ENCODE measurements around the gene RNF114. TPM values are rescaled to one million over a fixed set of nuclear protein-coding genes. Genes with fewer than 3 reads are reported as not detected.

Gene RNF114
- total and polyA plus RNA-seq, 10 of the 15 experiments (the other 5 are each of a cell fraction or from before 2014, with no cell fraction given) = 28.0 to 82.3 (median 47.2) TPM

DNA sequence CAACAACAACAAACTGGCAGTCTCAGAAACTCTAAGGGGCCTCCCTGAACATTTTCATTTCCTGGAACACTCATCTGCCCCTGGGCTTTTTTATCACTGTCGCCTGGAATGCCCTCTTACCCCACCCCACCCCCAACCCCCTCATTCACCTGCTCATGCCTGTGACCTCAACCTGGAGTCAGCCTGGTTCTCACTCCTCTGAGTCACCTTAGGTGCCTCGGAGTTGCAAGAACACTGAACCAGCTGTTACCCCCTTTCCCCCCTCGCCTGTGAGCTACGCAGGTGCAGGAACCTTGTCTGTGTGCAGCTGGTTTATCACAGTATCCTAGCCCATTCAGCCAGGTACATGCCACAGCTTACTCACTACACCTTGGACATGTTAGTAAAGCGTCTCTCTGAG lies 33.7 kb downstream of the RNF114 start:
- Histone ChIP-seq H3K4me1 (ENCODE audit: control insufficient read depth, insufficient read depth, low read length) (no peaks in the 10 kb centered on the region), H3K9me3 (replicated peaks; ENCODE audit: control insufficient read depth, insufficient read depth, low read length) (no peaks in the 10 kb centered on the region), H3K79me2 (ENCODE audit: control insufficient read depth, insufficient read depth, low read length) (no peaks in the 10 kb centered on the region), H3K4me2 (ENCODE audit: control insufficient read depth, insufficient read depth) (no peak overlapping the region), H3K27ac (ENCODE audit: control insufficient read depth, insufficient read depth) (no peak overlapping the region), H3K36me3 (ENCODE audit: control insufficient read depth in 2 of 2, insufficient read depth in 2 of 2, low read length in 1 of 2) (no peaks in the 10 kb centered on the region), H3K4me3 (no peak overlapping the region), H3K27me3 (replicated peaks in 1 of 2; ENCODE audit: control insufficient read depth in 2 of 2, insufficient read depth in 2 of 2, low read length in 1 of 2) (no peaks in the 10 kb centered on the region), H3K9ac (ENCODE audit: control insufficient read depth, insufficient read depth, low read length) (no peak overlapping the region), H4K20me1 (ENCODE audit: control insufficient read depth, insufficient read depth) (no peaks in the 10 kb centered on the region), H2AFZ (ENCODE audit: control insufficient read depth, low read depth, low read length) (no peak overlapping the region)
- 70% methylated on average over 4 of the region's 5 CpGs for WGBS (ENCODE audit: insufficient coverage, insufficient replicate concordance, low lambda C conversion rate, missing lambda C conversion rate)
- ChIA-PET CTCF (no interaction called here), POLR2A (no interaction called here), RAD21 (ENCODE audit: unreplicated experiment) (interaction anchor here (0.9 kb wide), 1 partner anchor 9 kb away, joined by 4 read pairs; no protein-coding TSS in a partner anchor), SMC1A (ENCODE audit: uncharacterized antibody, unreplicated experiment) (interaction anchor here (1.1 kb wide), 1 partner anchor 79 kb away, joined by 4 read pairs; no protein-coding TSS in a partner anchor)
- no peak for DNase-seq (ENCODE audit: low read depth, low spot score)
- TF ChIP-seq ZNF274 (IDR thresholded peaks at IDR 0.05; ENCODE audit: insufficient read depth, insufficient read length) = no peak
- TF ChIP-seq, protein P1, sequence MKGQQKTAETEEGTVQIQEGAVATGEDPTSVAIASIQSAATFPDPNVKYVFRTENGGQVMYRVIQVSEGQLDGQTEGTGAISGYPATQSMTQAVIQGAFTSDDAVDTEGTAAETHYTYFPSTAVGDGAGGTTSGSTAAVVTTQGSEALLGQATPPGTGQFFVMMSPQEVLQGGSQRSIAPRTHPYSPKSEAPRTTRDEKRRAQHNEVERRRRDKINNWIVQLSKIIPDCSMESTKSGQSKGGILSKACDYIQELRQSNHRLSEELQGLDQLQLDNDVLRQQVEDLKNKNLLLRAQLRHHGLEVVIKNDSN (IDR thresholded peaks at IDR 0.05; ENCODE audit: borderline replicate concordance, extremely low read length, insufficient read depth, low read depth, low read length) = peak; percentile 11
- in situ Hi-C loops (cut with MboI) = no loop called here
- ATAC-seq = no peak
- BruUV-seq (replicated peaks) = no TSS peak
- intact Hi-C loops (cut with micrococcal nuclease; ENCODE audit: unreplicated experiment) = no loop called here
- FAIRE-seq = no peak

- SMC1A ChIA-PET (ENCODE audit: uncharacterized antibody, unreplicated experiment) = interaction anchor here (0.6 kb wide), 1 partner anchor 51 kb away, joined by 3 read pairs; no protein-coding TSS in a partner anchor
- Histone ChIP-seq H3K27ac (ENCODE audit: control insufficient read depth, insufficient read depth) (no peak overlapping the region), H3K4me3 (no peak overlapping the region), H4K20me1 (ENCODE audit: control insufficient read depth, insufficient read depth) (no peaks in the 10 kb centered on the region), H3K9me3 (replicated peaks; ENCODE audit: control insufficient read depth, insufficient read depth, low read length) (no peaks in the 10 kb centered on the region), H3K27me3 (replicated peaks in 1 of 2; ENCODE audit: control insufficient read depth in 2 of 2, insufficient read depth in 2 of 2, low read length in 1 of 2) (no peaks in the 10 kb centered on the region), H3K79me2 (ENCODE audit: control insufficient read depth, insufficient read depth, low read length) (no peaks in the 10 kb centered on the region), H2AFZ (ENCODE audit: control insufficient read depth, low read depth, low read length) (no peak overlapping the region), H3K4me1 (ENCODE audit: control insufficient read depth, insufficient read depth, low read length) (no peaks in the 10 kb centered on the region), H3K4me2 (ENCODE audit: control insufficient read depth, insufficient read depth) (no peak overlapping the region), H3K36me3 (ENCODE audit: control insufficient read depth in 2 of 2, insufficient read depth in 2 of 2, low read length in 1 of 2) (no peaks in the 10 kb centered on the region), H3K9ac (ENCODE audit: control insufficient read depth, insufficient read depth, low read length) (no peak overlapping the region)
- in situ Hi-C loops (cut with MboI) (no loop called here), intact Hi-C loops (cut with micrococcal nuclease; ENCODE audit: unreplicated experiment) (no loop called here)
- ATAC-seq (no peak), FAIRE-seq (no peak), DNase-seq (ENCODE audit: low read depth, low spot score) (no peak)
- WGBS (ENCODE audit: insufficient coverage, insufficient replicate concordance, low lambda C conversion rate, missing lambda C conversion rate) = 91% methylated on average over 8 of the region's 8 CpGs
- CTCF ChIA-PET = no interaction called here
- RAD21 ChIA-PET (ENCODE audit: unreplicated experiment) = interaction anchor here (0.9 kb wide), 1 partner anchor 8 kb away, joined by 4 read pairs; no protein-coding TSS in a partner anchor
- POLR2A ChIA-PET = interaction anchor here (0.6 kb wide), 2 partner anchors 86 to 117 kb away, joined by 3 to 4 read pairs; no protein-coding TSS in a partner anchor
- no TSS peak for BruUV-seq (replicated peaks)
- TF ChIP-seq ESRRA (IDR thresholded peaks at IDR 0.05; ENCODE audit: low read length) (no peak), POLR2A (IDR thresholded peaks at IDR 0.05; ENCODE audit: low read depth, low read length) (no peak), SP1 (IDR thresholded peaks at IDR 0.05; ENCODE audit: low read depth, low read length) (no peak), DPF2 (IDR thresholded peaks at IDR 0.05) (no peak), MXI1 (IDR thresholded peaks at IDR 0.05; ENCODE audit: low read depth, low read length) (no peak), MYB (IDR thresholded peaks at IDR 0.05; ENCODE audit: borderline replicate concordance, low read depth, low read length) (no peak), IKZF1 (conservative IDR thresholded peaks at IDR 0.05) (no peak), ETV6 (conservative IDR thresholded peaks at IDR 0.05 in 1 of 2, IDR thresholded peaks at IDR 0.05 in 1 of 2; ENCODE audit: borderline replicate concordance in 1 of 2, low read depth in 1 of 2) (no peak), ZNF24 (IDR thresholded peaks at IDR 0.05) (no peak), NRF1 (conservative IDR thresholded peaks at IDR 0.05; ENCODE audit: low read depth, low read length) (no peak), KDM1A (IDR thresholded peaks at IDR 0.05; ENCODE audit: borderline replicate concordance) (no peak), CBX5 (IDR thresholded peaks at IDR 0.05; ENCODE audit: low read depth) (no peak)
Measured at GRCh38 chr20:49970498-49970897, 34.3 kb downstream of the RNF114 start.

All from GM12878 (cell line).